ENCODE measurements around the gene ASPA.

DNA sequence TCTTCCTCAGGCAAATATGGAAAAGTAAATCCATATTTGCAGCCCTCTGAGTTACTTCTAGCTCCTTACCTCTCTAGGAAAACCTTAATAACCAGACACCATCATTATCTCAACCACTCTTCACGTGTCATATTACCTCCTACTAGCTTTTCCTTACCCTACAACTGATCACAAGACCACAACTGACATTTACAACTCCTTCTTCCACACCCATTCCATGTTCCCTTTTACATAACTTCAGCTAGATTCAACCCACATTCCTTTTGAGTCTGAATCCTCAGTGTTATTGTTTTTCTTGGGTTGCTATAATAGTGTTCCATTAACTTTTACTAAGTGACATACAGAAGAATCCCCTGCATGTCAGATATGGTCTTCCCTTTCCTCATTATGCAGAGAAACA lies 37.4 kb upstream of the ASPA start:
- TF ChIP-seq, protein P1, sequence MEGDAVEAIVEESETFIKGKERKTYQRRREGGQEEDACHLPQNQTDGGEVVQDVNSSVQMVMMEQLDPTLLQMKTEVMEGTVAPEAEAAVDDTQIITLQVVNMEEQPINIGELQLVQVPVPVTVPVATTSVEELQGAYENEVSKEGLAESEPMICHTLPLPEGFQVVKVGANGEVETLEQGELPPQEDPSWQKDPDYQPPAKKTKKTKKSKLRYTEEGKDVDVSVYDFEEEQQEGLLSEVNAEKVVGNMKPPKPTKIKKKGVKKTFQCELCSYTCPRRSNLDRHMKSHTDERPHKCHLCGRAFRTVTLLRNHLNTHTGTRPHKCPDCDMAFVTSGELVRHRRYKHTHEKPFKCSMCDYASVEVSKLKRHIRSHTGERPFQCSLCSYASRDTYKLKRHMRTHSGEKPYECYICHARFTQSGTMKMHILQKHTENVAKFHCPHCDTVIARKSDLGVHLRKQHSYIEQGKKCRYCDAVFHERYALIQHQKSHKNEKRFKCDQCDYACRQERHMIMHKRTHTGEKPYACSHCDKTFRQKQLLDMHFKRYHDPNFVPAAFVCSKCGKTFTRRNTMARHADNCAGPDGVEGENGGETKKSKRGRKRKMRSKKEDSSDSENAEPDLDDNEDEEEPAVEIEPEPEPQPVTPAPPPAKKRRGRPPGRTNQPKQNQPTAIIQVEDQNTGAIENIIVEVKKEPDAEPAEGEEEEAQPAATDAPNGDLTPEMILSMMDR (IDR thresholded peaks at IDR 0.05; ENCODE audit: extremely low read depth in 1 of 2, insufficient read depth in 1 of 2, low read depth in 1 of 2, low read length in 2 of 2), result no peak
- TF ChIP-seq EZH2 (IDR thresholded peaks at IDR 0.05; ENCODE audit: borderline replicate concordance, low read depth, low read length, severe bottlenecking), result no peak

All from endothelial cell of umbilical vein (primary cell).